ENCODE results near the gene ATAT1.

GRCh38 chr6:30613251-30614043, 13.2 kb upstream of the ATAT1 start:
- TF ChIP-seq, protein P1, sequence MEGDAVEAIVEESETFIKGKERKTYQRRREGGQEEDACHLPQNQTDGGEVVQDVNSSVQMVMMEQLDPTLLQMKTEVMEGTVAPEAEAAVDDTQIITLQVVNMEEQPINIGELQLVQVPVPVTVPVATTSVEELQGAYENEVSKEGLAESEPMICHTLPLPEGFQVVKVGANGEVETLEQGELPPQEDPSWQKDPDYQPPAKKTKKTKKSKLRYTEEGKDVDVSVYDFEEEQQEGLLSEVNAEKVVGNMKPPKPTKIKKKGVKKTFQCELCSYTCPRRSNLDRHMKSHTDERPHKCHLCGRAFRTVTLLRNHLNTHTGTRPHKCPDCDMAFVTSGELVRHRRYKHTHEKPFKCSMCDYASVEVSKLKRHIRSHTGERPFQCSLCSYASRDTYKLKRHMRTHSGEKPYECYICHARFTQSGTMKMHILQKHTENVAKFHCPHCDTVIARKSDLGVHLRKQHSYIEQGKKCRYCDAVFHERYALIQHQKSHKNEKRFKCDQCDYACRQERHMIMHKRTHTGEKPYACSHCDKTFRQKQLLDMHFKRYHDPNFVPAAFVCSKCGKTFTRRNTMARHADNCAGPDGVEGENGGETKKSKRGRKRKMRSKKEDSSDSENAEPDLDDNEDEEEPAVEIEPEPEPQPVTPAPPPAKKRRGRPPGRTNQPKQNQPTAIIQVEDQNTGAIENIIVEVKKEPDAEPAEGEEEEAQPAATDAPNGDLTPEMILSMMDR (IDR thresholded peaks at IDR 0.05; ENCODE audit: low read depth, low read length): no peak
- no peak for TF ChIP-seq EZH2phosphoT487 (IDR thresholded peaks at IDR 0.05; ENCODE audit: low read depth)

All from OCI-LY3 (cell line).